HepG2 (cell line): ENCODE measurements around the gene ACOX3. TPM values are rescaled to one million over a fixed set of nuclear protein-coding genes. Genes with fewer than 3 reads are reported as not detected.

ENCODE experiments used
- ATAC-seq: fragments of 200-7000 bp; cut with Tn5 transposase; 3 replicates; pipeline ENCODE4 v1.9.1; 2020; ENCODE audit warnings: mild to moderate bottlenecking, moderate library complexity
- BruUV-seq: library from RNA; stranded (reverse); fragments of 400-500 nt; replicated peaks from 2 replicates; lab custom pipeline; 2021; lab: Mats Ljungman, UMichigan
- CTCF ChIA-PET: fragments of 300-600 bp; formaldehyde crosslinking; extraction: SDS; loops from one replicate; lab custom pipeline; 2021; ENCODE audit warnings: low total read pairs, inconsistent platforms, low intra/inter-chr PET ratio; lab: Yijun Ruan, JAX
- POLR2A ChIA-PET: fragments of 350-600 bp; sonication (Branson Sonifier 250); formaldehyde crosslinking; loops from one replicate; lab custom pipeline; 2020; ENCODE audit warnings: antibody characterized with exemption, inconsistent platforms; lab: Yijun Ruan, JAX
- DNase-seq: peaks from one replicate; pipeline ENCODE4 v3.0.0-alpha.2; 2015; ENCODE audit warnings: low spot score
- FAIRE-seq: peaks from 3 replicates; lab custom pipeline; 2011; peaks lifted over from hg19 to GRCh38; lab: Jason Lieb, UNC
- H2AFZ ChIP-seq: one replicate; pipeline ENCODE4 v1.6.1; 2011; ENCODE audit warnings: low read length, inconsistent platforms
- H3K27ac ChIP-seq: fragments of 300-600 bp; 3 replicates; pipeline ENCODE4 v1.8.0; 2011; ENCODE audit warnings: mixed run types, mild to moderate bottlenecking, mixed read lengths, low read length, inconsistent platforms; ENCODE audit not compliant: insufficient read depth; ENCODE audit errors: extremely low read length
- H3K27me3 ChIP-seq, 2 experiments: fragments of 200-600 bp in 1 of 2; 2 replicates in 1 of 2; 3 replicates in 1 of 2; pipeline versions ENCODE4 v1.6.0 to v1.8.0; 2011; ENCODE audit warnings: low read length in 2 of 2, mild to moderate bottlenecking in 2 of 2, moderate library complexity in 2 of 2, inconsistent platforms in 1 of 2; ENCODE audit not compliant: insufficient read depth in 2 of 2, control insufficient read depth in 1 of 2
- H3K36me3 ChIP-seq, 2 experiments: fragments of 200-600 bp in 1 of 2; replicated peaks in 1 of 2; 2 replicates in 1 of 2; 3 replicates in 1 of 2; pipeline versions ENCODE4 v1.5.1 to v1.8.0; 2011; ENCODE audit warnings: low read length in 2 of 2, inconsistent platforms in 1 of 2; ENCODE audit not compliant: insufficient read depth in 2 of 2, control insufficient read depth in 1 of 2
- H3K4me1 ChIP-seq: 2 replicates; pipeline ENCODE4 v1.5.1; 2012; ENCODE audit warnings: low read length, inconsistent platforms; ENCODE audit not compliant: insufficient read depth
- H3K4me2 ChIP-seq: 2 replicates; pipeline ENCODE4 v1.6.0; 2011; ENCODE audit warnings: low read depth, low read length, inconsistent platforms
- H3K4me3 ChIP-seq, 3 experiments: fragments of 200-600 bp in 1 of 3; sonication (generic), shearing (Covaris generic) in 1 of 3; replicated peaks in 1 of 3; 2 replicates each; pipeline ENCODE4 v1.5.1; 2011 to 2016; ENCODE audit warnings: low read length in 3 of 3, inconsistent platforms in 2 of 3, low read depth in 2 of 3, mild to moderate bottlenecking in 2 of 3, control low read depth in 1 of 3, mixed read lengths in 1 of 3; ENCODE audit not compliant: insufficient read depth in 1 of 3
- H3K79me2 ChIP-seq: one replicate; pipeline ENCODE4 v1.6.1; 2011; ENCODE audit warnings: low read length, inconsistent platforms; ENCODE audit not compliant: insufficient read depth
- H3K9ac ChIP-seq: 2 replicates; pipeline ENCODE4 v1.6.0; 2011; ENCODE audit warnings: mild to moderate bottlenecking, low read depth, low read length, inconsistent platforms; ENCODE audit not compliant: insufficient read depth
- H3K9me3 ChIP-seq: 2 replicates; pipeline ENCODE4 v1.5.1; 2012; ENCODE audit warnings: mild to moderate bottlenecking, low read length
- H4K20me1 ChIP-seq: 2 replicates; pipeline ENCODE4 v1.6.0; 2011; ENCODE audit warnings: inconsistent platforms, mild to moderate bottlenecking, low read length, moderate library complexity; ENCODE audit not compliant: insufficient read depth
- DMTF1 ChIP-seq: sonication (generic); formaldehyde crosslinking; IDR thresholded peaks from 2 replicates; pipeline ENCODE4 v1.4.0; 2020; ENCODE audit warnings: mild to moderate bottlenecking, missing genetic modification reagents
- DZIP1 ChIP-seq: sonication (generic); formaldehyde crosslinking; IDR thresholded peaks from 2 replicates; pipeline ENCODE4 v1.5.0; 2020; ENCODE audit warnings: mild to moderate bottlenecking, missing genetic modification reagents
- ETS1 ChIP-seq: sonication (generic); formaldehyde crosslinking; IDR thresholded peaks from 2 replicates; pipeline ENCODE4 v1.4.0; 2020; ENCODE audit warnings: missing genetic modification reagents
- HOXA7 ChIP-seq: sonication (generic); formaldehyde crosslinking; IDR thresholded peaks from 2 replicates; pipeline ENCODE4 v1.8.1; 2022; ENCODE audit warnings: mild to moderate bottlenecking, missing genetic modification reagents, moderate library complexity
- JARID2 ChIP-seq: sonication (generic); formaldehyde crosslinking; IDR thresholded peaks from 2 replicates; pipeline ENCODE4 v1.8.1; 2023; ENCODE audit warnings: missing genetic modification reagents, inconsistent platforms; ENCODE audit not compliant: insufficient replicate concordance
- JUN ChIP-seq: sonication (generic); formaldehyde crosslinking; IDR thresholded peaks from 2 replicates; pipeline ENCODE4 v1.4.0; 2020; ENCODE audit warnings: mild to moderate bottlenecking, missing genetic modification reagents
- JUND ChIP-seq: sonication (generic); formaldehyde crosslinking; IDR thresholded peaks from 2 replicates; pipeline ENCODE4 v1.8.0; 2022; ENCODE audit warnings: mild to moderate bottlenecking, missing genetic modification reagents
- NR0B2 ChIP-seq: sonication (generic); formaldehyde crosslinking; IDR thresholded peaks from 2 replicates; pipeline ENCODE4 v1.4.0; 2020; ENCODE audit warnings: mild to moderate bottlenecking, missing genetic modification reagents
- PBX2 ChIP-seq: IDR thresholded peaks from 2 replicates; pipeline ENCODE4 v1.6.1; 2016; ENCODE audit warnings: control low read depth
- PCBP1 ChIP-seq: fragments of 200-400 bp; formaldehyde crosslinking; IDR thresholded peaks from 2 replicates; pipeline ENCODE4 v1.6.1; 2017; ENCODE audit warnings: mild to moderate bottlenecking, low read depth, low read length, borderline replicate concordance
- RFXANK ChIP-seq: IDR thresholded peaks from 2 replicates; pipeline ENCODE4 v1.6.1; 2016
- SRF ChIP-seq: IDR thresholded peaks from 2 replicates; pipeline ENCODE4 v1.6.1; 2011; ENCODE audit warnings: mild to moderate bottlenecking, low read depth, low read length, moderate library complexity
- TBP ChIP-seq: sonication (generic); formaldehyde crosslinking; IDR thresholded peaks from 2 replicates; pipeline ENCODE4 v1.5.0; 2020; ENCODE audit warnings: missing genetic modification reagents
- TEAD3 ChIP-seq: optimal IDR thresholded peaks from 2 replicates; pipeline ENCODE3; 2016; ENCODE audit warnings: borderline replicate concordance
- YEATS2 ChIP-seq: sonication (generic); formaldehyde crosslinking; IDR thresholded peaks from 2 replicates; pipeline ENCODE4 v1.4.0; 2020; ENCODE audit warnings: missing genetic modification reagents, borderline replicate concordance
- ZNF33A ChIP-seq: sonication (generic); formaldehyde crosslinking; IDR thresholded peaks from 2 replicates; pipeline ENCODE4 v1.5.1; 2020; ENCODE audit warnings: missing genetic modification reagents, mild to moderate bottlenecking, moderate library complexity, borderline replicate concordance
- ZNF550 ChIP-seq: sonication (generic); formaldehyde crosslinking; IDR thresholded peaks from 2 replicates; pipeline ENCODE4 v1.4.0; 2020; ENCODE audit warnings: mild to moderate bottlenecking, missing genetic modification reagents, borderline replicate concordance
- ZNF703 ChIP-seq: sonication (generic); formaldehyde crosslinking; IDR thresholded peaks from 2 replicates; pipeline ENCODE4 v1.5.1; 2020; ENCODE audit warnings: missing genetic modification reagents, mild to moderate bottlenecking, moderate library complexity, borderline replicate concordance
- WGBS: methylation state at CpG from one replicate; pipeline ENCODE4 v1.1.6; 2017; ENCODE audit warnings: low lambda C conversion rate; 5-methylcytosine and 5-hydroxymethylcytosine counted together
- in situ Hi-C: cut with HindIII; loops from 2 replicates; pipeline ENCODE4 v1.10.0; 2017; ENCODE audit warnings: low pct_unique_long_range_greater_than_20kb; ENCODE audit not compliant: extremely low pct_ligation_motif_present
- intact Hi-C: fragments of 100-400 bp; cut with micrococcal nuclease; formaldehyde crosslinking; loops from one replicate; pipeline ENCODE4 v1.10.0; 2022; ENCODE audit not compliant: unreplicated experiment
- polyA plus RNA-seq, 8 experiments: library from polyadenylated mRNA; depleted of rRNA in 3 of 8; stranded (reverse) in 7 of 8; unstranded in 1 of 8; fragments of >200 nt; fragmentation: Illumina TruSeq in 4 of 8; extraction: Trizol in 4 of 8; gene quantifications; 2 replicates each; pipeline versions ENCODE4 v1.2.1 to v1.2.3, GENCODE V29; 2011 to 2016; ENCODE audit warnings: low read depth in 4 of 8, missing spikeins in 1 of 8, mixed read lengths in 1 of 8; ENCODE audit not compliant: insufficient read depth in 1 of 8
- total RNA-seq, 5 experiments: library from RNA; depleted of rRNA; stranded (reverse); fragments of >200 nt; fragmentation: Illumina TruSeq; extraction: Trizol; gene quantifications; 2 replicates each; pipeline ENCODE4 v1.2.3, GENCODE V29; 2016; ENCODE audit warnings: low read depth in 1 of 5

Gene ACOX3
- total and polyA plus RNA-seq, 2 of the 13 experiments (the other 11 are each of a cell fraction or from before 2014, with no cell fraction given), result 4.2 to 17.8 TPM

GRCh38 chr4:8378101-8378724 lies 62.3 kb downstream of the ACOX3 start:
- H2AFZ ChIP-seq, result no peak overlapping the region
- in situ Hi-C loops, result no loop called here
- TF ChIP-seq DMTF1 (CRISPR knock-in tag) (no peak), ZNF550 (CRISPR knock-in tag) (no peak), RFXANK (CRISPR knock-in tag) (no peak), ZNF703 (CRISPR knock-in tag) (no peak), TEAD3 (no peak), PBX2 (CRISPR knock-in tag) (no peak), DZIP1 (no peak), YEATS2 (CRISPR knock-in tag) (no peak), SRF (no peak), JARID2 (no peak), HOXA7 (CRISPR knock-in tag) (no peak), JUND (no peak), NR0B2 (CRISPR knock-in tag) (no peak), ZNF33A (CRISPR knock-in tag) (no peak), ETS1 (CRISPR knock-in tag) (no peak), PCBP1 (no peak), TBP (no peak), JUN (CRISPR knock-in tag) (no peak)
- TF ChIP-seq, all 625 proteins: peak for 0
- H3K4me3 ChIP-seq, result no peak overlapping the region
- no peak overlapping the region for H3K27ac ChIP-seq
- H3K36me3 ChIP-seq, result no peaks in the 10 kb centered on the region
- FAIRE-seq (no peak), ATAC-seq (no peak), DNase-seq (no peak)
- intact Hi-C loops, result no loop called here
- H3K4me2 ChIP-seq, result no peak overlapping the region
- no peaks in the 10 kb centered on the region for H3K9me3 ChIP-seq
- H3K79me2 ChIP-seq, result no peaks in the 10 kb centered on the region
- ChIA-PET POLR2A (no interaction called here), CTCF (no interaction called here)
- 91% methylated on average over 17 of the region's 17 CpGs for WGBS
- H4K20me1 ChIP-seq, result no peaks in the 10 kb centered on the region
- H3K9ac ChIP-seq, result no peak overlapping the region
- no peaks in the 10 kb centered on the region for H3K27me3 ChIP-seq
- no TSS peak for BruUV-seq
- H3K4me1 ChIP-seq, result peaks cover 15% of the 10 kb centered on the region
